HG03354 (cell line): Measurements from ENCODE around the gene TBXAS1.

Source experiments
- ATAC-seq: cut with Tn5 transposase; IDR thresholded peaks from one replicate; pipeline ENCODE4 v1.9.1; 2021; ENCODE audit warnings: mild to moderate bottlenecking; ENCODE audit not compliant: unreplicated experiment, poor library complexity, severe bottlenecking

The TBXAS1 gene

DNA sequence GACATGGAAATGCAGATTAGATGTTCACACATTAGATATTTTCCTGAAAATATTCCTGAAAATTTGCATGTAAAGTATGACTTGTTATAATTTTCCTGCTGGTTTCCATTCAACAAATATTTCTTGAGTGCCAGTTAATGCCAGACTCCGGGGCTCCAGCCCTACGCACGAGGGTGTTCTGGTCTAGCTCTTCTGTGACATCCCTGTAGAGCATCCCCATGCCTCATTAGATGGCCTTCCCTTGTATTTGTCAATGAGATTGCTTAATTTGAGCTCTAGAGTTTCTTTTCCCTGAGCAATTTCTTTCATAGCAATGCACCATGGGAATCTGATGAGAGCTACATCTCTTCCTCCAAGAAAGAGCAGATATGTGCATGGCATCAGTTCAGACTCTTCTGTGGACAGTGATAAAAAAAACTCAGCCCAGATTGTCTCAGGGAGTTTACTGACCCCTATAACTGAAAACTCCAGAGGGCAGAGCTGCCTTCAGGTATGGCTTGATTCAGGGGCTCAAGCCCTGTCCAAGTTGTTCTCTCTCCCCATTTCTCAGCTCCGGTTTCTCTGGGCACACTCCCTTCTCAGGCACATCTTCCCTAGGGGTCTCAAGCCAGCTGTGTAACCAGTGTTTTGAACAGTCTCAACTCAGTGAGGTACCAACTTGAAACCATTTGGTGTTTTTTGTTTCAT, 137.0 kb downstream of the TBXAS1 start:
- ATAC-seq: no peak

DNA sequence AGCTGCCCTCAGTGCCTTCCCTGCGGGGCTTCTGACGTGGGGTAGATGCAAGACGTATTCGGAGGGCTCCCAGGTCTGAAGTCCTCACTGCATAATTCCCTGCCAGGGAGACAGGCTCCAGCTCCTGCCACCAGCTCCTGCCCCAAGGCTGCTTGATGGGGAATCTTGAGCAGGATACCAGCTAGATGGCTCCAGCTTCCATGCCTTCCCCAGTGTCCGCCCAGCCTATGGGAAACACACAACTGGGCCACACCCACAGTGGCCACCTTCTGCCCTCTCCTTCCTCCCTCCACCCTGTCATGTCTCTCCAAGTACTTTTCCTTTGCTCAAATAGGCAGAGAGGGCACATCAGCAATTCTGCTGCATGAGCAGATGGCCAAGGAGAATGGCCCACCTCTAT, 137.9 kb downstream of the TBXAS1 start:
- no peak for ATAC-seq

DNA sequence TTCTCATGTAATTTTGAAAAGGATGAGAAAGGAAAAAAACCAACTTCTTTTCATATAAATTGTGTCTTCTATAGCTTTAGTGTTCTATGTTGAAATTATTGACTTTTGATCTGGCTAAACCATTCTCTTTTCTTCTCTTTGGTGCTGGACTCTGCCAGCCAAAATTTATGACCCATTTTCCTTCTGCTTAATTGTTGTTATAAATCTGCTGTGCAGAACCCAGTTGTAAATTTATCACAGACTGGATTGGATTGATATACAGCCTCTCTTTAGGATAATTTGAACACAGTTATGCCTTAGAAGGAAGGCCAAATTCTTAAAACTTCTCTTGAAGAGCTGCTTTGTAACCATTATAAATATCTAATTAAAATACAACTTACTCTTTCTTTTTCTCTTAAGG, 139.9 kb downstream of the TBXAS1 start:
- no peak for ATAC-seq

DNA sequence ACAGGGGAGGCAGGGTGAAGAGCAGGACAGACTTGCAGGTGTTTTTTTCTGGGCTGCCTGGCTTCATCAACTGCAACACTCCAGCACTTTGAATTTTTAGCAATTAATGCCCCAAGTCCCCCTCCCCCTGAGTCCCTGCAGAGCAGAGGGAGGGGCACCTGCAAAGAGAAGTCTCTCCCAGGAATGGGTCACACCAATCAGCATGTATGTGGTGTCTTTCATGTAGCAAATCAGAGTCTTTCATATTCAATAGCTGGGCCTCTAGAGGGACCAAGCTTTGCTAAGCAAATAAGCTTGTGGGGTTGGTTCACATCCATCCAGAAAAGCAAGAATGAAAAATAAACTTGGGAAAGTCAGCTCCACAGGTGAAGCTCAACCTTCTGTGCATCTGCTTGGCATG, 143.0 kb downstream of the TBXAS1 start:
- ATAC-seq: no peak

DNA sequence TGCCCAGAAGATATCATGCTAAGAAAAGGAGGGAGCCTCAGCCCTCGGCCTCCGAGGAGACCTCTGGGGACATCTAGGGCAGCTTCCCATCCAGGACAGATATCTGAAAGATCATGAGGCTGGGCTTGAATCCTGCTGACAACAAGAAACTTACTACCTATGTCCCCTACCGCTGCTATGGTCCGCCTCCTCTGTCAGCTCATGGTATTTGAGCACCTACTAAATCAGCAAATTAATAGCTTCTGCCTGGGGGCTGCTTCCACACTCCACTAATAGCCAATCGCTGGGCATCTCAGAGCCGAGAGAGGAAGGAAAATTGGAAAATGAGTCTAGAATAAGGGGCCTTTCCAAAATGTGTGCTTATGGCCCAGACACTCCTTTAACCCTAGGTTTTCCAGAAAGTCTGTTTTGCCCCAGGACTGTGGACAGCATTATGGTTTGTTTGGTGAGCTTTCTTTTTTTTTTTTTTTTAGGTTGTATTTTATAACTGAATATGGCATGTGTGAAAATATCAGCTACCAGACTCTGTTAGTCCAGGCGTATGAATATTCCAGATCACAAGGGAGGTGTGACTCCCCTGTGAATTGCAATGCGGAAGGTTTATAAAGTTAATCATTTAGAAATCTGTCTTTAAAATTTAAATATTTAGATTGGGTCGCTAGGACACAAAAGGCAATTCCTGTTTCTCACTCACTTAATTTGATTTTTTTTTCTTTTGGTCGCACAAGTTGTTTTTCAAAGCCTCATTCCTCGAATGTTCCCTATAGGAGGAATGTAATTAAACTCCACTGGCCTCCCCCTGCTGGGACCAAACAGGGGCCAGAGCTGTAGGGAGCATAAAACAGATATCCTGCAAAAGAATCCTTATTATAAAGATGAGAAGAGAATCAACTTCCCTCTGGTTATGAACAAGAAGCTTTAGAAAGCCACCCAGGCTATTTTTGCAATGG, 144.3 kb downstream of the TBXAS1 start:
- no peak for ATAC-seq

DNA sequence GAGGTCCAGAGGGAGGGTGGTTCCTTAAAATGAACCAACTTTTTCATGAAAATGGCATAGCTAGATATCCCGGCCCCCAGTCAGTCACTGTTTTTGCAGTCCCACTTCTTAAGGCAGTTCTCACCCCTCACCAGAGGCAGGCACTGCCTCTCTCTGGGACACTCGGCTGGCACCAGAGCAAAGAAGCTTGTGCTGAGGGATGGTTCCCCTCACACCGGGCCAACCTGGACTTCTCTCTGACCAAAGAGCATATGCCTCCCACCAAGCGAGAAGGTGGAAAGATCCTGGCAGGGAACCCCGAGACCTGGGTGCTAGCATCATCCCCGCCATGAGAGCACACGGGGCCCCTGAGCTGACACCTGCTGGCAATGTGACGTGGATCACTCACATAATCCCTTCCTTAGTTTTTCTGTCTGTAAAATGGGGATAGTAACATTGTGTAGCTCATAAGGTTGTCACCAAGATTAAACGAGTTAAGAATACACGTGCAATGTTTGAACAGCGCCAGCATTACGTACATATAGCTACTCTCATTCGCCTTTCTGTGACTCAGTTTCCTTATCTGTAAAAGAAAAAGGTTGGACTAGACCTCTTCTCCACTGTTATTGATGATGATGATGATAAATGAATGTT, 145.2 kb downstream of the TBXAS1 start:
- no peak for ATAC-seq

DNA sequence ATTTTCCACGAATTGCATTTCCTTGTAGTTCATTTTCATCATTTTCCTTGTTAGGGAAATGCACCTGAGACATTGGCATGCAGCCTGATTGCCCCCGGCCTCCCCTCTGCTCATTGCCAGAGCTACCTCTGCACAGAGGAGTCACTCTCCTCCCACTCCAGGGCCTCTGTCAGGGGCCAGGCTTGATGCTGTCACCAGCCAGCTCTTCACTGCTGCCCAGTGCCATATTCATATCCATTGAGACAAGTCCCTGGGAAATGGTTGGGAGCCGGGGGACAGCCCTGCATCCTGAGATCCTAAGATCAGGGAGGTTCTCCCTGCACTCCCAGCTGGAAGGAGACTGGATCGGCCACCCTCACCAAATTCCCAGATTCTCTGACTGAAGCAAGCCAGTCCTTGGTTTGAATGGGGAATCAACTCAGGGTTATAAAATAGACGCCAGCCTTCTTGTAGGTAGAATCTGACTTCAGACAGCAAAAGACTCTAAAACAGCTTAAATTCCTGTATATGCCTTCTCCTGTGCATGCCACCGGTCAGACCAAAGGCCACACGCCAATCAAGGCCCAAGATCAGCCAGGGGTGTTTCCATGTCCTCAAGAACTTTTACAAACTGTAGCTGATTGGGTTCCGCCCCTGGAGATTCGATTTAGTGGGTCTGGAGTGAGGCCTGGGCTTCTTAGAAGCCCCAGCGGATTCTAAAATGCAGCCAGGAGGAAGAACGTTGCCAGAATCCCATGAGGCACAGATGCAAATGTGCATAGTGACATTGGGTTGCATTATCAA, 147.2 kb downstream of the TBXAS1 start:
- no peak for ATAC-seq

DNA sequence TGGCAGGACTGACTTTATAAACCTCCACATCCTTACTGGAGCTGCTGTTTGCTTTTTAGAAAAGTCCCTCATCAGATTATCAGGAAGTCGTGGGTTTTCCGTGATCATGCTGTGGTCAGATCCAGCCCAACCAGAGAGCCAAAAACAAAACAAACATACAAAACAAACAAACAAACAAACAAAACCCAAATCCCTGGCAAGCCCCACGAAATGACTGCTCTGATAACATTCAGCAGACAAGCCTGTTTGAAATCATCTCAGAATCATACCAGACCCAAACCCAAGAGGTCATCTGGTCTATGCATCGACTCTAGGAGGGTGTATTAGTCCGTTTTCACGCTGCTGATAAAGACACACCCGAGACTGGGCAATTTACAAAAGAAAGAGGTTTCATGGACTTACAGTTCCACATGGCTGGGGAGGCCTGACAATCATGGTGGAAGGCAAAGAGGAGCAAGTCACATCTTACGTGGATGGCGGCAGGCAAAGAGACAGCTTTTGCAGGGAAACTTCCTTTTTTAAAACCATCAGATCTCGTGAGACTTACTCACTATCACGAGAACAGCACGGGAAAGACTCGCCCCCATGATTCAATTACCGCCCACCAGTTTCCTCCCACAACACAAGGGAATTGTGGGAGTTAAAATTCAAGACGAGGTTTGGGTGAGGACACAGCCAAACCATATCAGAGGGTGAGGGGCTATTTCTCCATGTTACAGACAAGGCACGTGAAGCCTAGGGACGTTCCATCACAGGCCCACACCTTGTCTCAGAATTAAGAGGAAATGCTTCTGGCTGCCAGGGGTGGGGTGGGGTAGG, 148.0 kb downstream of the TBXAS1 start:
- ATAC-seq: no peak

DNA sequence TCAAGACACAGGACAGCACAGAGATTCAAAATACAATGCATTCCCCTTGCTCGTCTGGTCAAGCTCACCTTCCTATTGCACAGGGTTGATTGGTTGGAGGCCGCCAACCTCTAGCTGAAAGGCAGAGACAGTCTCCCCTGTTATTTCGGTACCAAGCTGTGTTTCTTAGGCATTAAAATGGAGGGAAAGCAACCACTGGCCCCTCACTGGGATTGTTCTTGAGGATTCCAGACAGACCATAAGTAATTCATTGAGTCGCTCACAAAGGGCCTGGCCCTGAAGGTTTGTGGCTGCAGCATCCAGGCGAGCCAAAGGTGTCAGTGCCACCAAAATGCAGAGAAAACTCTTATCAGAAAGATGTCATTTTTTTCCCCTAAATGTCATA, 152.4 kb downstream of the TBXAS1 start:
- ATAC-seq: no peak

DNA sequence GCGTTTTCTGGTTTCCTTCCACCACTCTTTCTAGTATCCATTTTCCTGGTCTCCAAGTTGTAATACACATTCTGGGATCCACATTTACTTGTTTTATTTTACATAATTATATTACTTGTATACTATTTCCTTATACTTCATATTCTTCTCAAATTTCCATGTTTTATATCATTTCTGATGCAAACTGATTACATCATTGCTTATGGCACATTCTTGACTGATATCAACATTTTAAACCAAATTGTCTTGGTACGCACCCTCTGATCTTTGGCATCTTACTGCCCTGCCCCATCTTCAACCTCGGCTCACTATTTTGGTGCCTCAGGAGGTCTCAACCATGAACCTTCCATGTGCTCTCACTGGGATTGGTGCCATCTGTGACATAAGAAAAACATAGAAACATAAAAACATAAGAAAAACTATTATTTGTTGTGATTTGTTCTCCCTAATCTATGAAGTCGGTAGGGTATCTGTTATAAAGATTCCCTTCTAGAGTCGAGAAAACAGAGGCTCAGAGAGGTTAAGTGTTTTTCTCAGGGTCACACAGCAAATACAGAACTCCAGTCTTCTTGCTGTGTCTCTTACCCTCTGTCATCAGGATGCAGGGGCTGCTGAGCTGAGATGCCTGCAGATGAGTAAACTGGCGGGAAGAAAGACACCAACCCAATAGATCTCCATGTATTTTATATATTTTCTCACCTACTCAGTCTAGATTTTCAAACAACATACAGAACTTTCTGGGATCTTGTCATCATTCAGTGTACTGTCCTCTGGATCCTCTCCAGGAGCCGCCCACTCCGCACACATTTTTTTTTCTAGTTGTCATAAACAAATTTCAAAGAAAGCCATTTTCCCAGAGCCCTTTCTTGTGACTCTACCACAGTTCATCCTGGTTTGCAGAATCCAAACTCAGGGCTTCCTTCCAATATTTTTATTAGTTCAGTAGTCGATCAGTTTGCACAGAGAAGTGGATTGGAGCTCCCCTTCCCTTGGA, 154.2 kb downstream of the TBXAS1 start:
- no peak for ATAC-seq

DNA sequence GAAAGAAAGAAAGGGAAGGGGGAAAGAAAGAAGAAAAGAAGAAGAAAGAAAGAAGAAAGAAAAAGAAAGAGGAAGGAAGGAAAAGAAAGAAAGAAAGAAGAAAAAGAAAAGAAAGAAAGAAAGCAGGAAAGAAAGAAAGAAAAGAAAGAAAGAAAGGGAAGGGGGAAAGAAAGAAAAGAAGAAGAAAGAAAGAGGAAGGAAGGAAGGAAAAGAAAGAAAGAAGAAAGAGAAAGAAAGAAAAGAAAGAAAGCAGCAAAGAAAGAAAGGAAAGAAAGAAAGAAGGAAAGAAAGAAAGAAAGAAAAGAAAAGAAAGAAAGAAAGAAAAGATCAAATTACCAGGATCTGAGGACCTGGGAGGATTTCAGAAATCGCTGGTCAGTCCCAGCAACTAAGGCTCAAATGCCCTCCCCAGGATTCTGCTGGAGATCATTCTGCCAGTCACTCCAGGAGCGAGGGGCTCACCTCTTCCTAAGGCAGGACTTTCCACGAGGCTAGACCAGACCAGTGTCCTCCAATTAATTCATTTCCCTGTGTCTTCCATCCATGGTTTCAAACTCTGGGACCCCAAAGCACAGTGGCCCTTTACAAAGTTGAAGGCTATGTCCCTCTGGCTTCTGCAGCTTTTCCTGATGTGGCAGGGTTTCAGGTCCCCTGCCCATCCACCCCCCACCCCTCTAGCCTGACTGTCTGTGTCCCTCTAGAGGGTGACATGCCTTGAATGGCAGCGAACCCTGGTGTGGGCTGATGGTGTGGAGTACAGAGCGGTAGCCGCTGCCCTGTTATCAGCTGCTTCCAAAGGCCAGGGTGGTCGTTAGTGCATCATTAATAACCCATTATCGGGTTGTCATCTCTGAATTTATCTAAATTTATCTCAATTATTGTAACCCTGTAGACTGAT, 155.8 kb downstream of the TBXAS1 start:
- no peak for ATAC-seq

DNA sequence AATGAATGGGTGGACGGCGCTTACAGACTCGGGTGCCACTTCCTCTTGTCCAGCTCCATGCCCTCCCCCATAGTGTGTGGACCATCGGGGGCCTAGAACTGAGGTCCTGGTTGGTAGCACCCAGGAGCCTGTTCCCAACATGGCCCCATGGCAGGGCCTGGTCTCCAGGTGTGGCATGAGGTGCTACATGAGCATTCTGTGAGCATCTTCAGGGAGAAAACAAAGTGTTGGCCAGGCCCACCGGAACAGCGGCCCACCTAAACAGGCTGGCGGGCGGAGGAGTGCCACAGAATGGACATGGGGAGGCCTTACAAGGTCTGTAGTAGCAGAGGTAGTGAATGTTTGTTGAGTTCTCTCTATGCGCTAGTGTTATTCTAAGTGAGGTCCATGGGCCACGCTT, 156.7 kb downstream of the TBXAS1 start:
- no peak for ATAC-seq

DNA sequence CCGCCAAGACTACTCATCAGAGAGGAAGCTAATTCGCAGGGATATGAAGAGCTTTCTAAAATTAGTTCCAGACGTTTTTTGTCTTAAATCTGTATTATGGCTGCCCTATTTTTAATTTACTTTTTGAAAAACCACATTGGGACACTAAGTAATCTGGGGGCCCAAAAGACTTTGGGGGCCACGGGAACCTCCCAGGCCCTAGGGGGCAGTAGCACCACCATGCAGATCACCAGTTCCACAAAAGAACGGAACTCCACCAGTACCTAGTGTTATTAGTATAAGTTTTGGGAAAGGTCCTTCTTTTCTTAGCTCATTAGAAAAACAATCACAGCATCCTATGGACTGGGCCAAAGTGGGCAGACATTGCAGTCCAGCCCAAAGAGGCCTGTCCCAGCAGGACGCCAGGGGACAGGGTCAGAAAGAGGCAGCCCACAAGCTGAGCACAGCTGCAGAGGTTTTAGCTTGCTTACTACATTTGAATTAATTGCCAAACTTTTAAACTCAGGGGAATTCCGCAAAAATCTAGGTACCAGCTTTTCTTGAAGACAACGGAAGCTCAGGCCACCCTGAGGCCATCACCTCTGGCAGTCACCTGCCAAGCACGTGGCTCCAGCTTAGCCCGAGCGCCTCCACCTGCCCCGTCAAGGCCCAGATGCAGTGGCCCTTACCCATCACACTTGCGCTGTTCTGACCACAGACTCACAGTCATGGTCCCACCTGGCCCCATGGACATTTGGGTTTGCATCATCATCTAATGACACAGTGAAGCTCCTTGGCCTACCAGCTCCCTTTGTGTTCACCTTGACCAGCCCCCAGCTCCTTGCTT, 158.8 kb downstream of the TBXAS1 start:
- no peak for ATAC-seq

DNA sequence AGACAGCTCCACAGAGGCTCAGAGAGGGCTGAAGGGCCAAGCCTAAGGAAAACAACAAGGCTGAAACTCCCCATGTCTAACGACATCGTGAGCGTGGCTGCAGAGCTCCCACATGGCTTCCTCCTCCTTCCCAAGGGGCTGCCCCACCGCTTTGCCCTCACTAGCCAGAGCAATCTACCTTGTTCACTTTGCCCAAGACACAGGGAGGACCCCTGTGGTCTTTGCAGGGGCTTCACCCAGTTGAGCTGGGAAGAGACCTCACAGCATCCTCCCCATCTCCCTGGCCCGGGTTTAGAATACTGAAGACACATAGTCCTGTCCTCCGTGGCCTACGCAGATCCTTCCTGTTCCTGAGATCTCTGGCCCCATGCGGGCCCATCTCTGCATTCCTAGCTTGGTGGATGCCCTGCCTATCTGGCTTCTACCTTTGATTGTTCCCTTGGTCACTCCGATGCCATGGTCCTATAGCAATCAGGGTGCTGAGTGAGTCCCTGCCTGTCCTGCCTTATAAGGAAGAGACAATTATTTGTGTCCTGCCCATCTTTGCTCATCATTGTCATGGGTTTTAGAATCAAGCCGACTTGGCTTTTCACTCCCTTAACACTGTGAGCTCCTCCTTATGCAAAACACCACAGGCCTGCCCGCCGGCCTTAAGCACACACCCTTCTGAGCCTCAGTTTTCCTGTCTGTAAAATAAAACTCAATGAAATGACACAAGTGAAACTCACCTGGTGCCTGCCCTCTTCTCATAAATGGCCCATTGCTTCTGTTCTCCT, 160.5 kb downstream of the TBXAS1 start:
- ATAC-seq: no peak

DNA sequence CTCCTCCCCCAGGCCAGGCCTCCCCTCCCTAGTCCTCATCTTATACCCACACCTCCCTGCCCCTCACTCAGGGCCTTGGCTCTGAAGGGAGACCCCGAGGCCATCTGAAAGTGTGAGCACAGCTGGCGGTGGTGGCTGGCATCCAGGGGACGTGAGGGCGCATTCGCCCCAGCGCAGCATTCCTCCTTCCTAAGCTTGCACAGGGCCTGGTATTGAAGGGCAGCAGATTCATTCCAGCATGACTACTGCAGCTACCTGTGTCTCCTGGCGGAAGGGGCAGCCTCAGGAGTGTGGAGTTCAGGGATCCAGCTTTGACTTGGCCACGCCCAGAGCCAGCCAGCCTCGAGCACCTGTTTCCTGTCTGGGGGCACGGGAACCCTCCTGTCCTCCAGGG, 161.1 kb downstream of the TBXAS1 start:
- ATAC-seq: no peak
